Lung (tissue), 12 donors: Measurements from ENCODE around the gene MLLT3. TPM values are rescaled to one million over a fixed set of nuclear protein-coding genes. Genes with fewer than 3 reads are reported as not detected.
A peak's percentile ranks its signal among the peaks of the same experiment; 100 is the strongest.

ENCODE experiments used
- ATAC-seq: fragments of 200-7000 bp; cut with Tn5 transposase; one replicate; pipeline ENCODE4 v1.9.1; 2020; ENCODE audit warnings: moderate number of reproducible peaks; ENCODE audit not compliant: insufficient read depth, low FRiP score
- DNase-seq, 3 donors: peaks; one replicate each; pipeline ENCODE4 v3.0.0-alpha.2; 2013 to 2017
- H3K27ac ChIP-seq, 2 donors: one replicate each; pipeline ENCODE4 v1.5.1; 2013; ENCODE audit warnings: mild to moderate bottlenecking in 2 of 2, moderate library complexity in 2 of 2, control low read depth in 1 of 2, inconsistent platforms in 1 of 2, low read depth in 1 of 2, low read length in 1 of 2
- H3K27me3 ChIP-seq, 3 donors: one replicate each; pipeline ENCODE4 v1.5.1; 2013; ENCODE audit warnings: low read length in 2 of 3; ENCODE audit not compliant: control insufficient read depth in 3 of 3, insufficient read depth in 3 of 3
- H3K36me3 ChIP-seq, 4 donors: one replicate each; pipeline ENCODE4 v1.5.1; 2013; ENCODE audit warnings: low read length in 4 of 4, mild to moderate bottlenecking in 1 of 4, moderate library complexity in 1 of 4; ENCODE audit not compliant: control insufficient read depth in 4 of 4, insufficient read depth in 4 of 4
- H3K4me1 ChIP-seq, 5 donors: one replicate each; pipeline ENCODE4 v1.5.1; 2013; ENCODE audit warnings: low read length in 5 of 5, mild to moderate bottlenecking in 2 of 5, moderate library complexity in 1 of 5; ENCODE audit not compliant: control insufficient read depth in 5 of 5, insufficient read depth in 5 of 5
- H3K4me3 ChIP-seq: one replicate; pipeline ENCODE4 v1.5.1; 2013; ENCODE audit warnings: mild to moderate bottlenecking, control low read depth, moderate library complexity
- H3K9ac ChIP-seq, 2 donors: one replicate each; pipeline ENCODE4 v1.5.1; 2013; ENCODE audit warnings: low read length in 2 of 2, control low read depth in 1 of 2; ENCODE audit not compliant: insufficient read depth in 1 of 2
- H3K9me3 ChIP-seq, 4 donors: one replicate each; pipeline ENCODE4 v1.5.1; 2013; ENCODE audit warnings: low read length in 3 of 4, mild to moderate bottlenecking in 1 of 4, moderate library complexity in 1 of 4; ENCODE audit not compliant: control insufficient read depth in 4 of 4, insufficient read depth in 3 of 4
- CTCF ChIP-seq: IDR thresholded peaks from 2 replicates; pipeline ENCODE4 v1.5.1; 2012; ENCODE audit warnings: mild to moderate bottlenecking; ENCODE audit errors: control extremely low read depth, extremely low read depth
- WGBS, 2 donors: extraction: QIAGEN DNeasy Blood & Tissue Kit; methylation state at CpG; one replicate each; pipeline ENCODE4 v1.1.7; 2013; 5-methylcytosine and 5-hydroxymethylcytosine counted together
- polyA plus RNA-seq, 2 donors: library from polyadenylated mRNA; stranded (reverse); fragments of 200-250 nt; gene quantifications; one replicate each; pipeline ENCODE4 v1.2.1, GENCODE V29; 2013
- total RNA-seq, 2 donors: library from RNA; depleted of rRNA in 1 of 2; stranded (reverse); fragments of >200 nt in 1 of 2; gene quantifications; one replicate each; pipeline ENCODE4 v1.2.1, GENCODE V29; 2014 to 2021
- donor health status: control.
- donor health status: control.
- donor health status: Bipolar disorder and iron deficiency.
- donor health status: healthy.
- donor health status: DM: yes; HTN: yes; CAD: no.

MLLT3 gene
- total and polyA plus RNA-seq, 4 donors = 7.1 to 43.1 (median 13.7) TPM

- Histone ChIP-seq H3K4me3 (no peak overlapping the region), H3K9ac (peak overlapping the region in 1 of 2 donors; percentile 13), H3K4me1 (peaks cover 0 to 3% (median 0%) of the 10 kb centered on the region in 5 donors), H3K9me3 (no peaks in the 10 kb centered on the region), H3K27me3 (no peaks in the 10 kb centered on the region), H3K36me3 (no peaks in the 10 kb centered on the region), H3K27ac (no peak overlapping the region)
- ATAC-seq (no peak), DNase-seq (no peak)
- TF ChIP-seq CTCF = no peak
- WGBS, 2 donors = 85 to 86% methylated on average over 1 of the region's 1 CpG
Measured at GRCh38 chr9:20488691-20489090, 133.6 kb downstream of the MLLT3 start.

- Histone ChIP-seq H3K27ac (no peak overlapping the region), H3K4me3 (no peak overlapping the region), H3K9ac (no peak overlapping the region), H3K27me3 (no peaks in the 10 kb centered on the region), H3K9me3 (no peaks in the 10 kb centered on the region), H3K36me3 (no peaks in the 10 kb centered on the region), H3K4me1 (peaks cover 0 to 3% (median 0%) of the 10 kb centered on the region in 5 donors)
- no peak for TF ChIP-seq CTCF
- ATAC-seq (no peak), DNase-seq (no peak)
- 78 to 83% methylated on average over 4 of the region's 4 CpGs for WGBS, 2 donors
Measured at GRCh38 chr9:20486552-20486951, 135.7 kb downstream of the MLLT3 start.

GRCh38 chr9:20481437-20481836 lies 140.9 kb downstream of the MLLT3 start:
- no peak for DNase-seq
- WGBS, 2 donors = 97 to 98% methylated on average over 5 of the region's 5 CpGs
- no peak for TF ChIP-seq CTCF

GRCh38 chr9:20480249-20480648 lies 142.1 kb downstream of the MLLT3 start:
- WGBS, 2 donors = 88 to 90% methylated on average over 3 of the region's 3 CpGs
- H3K27ac ChIP-seq = no peak overlapping the region
- H3K4me3 ChIP-seq = no peak overlapping the region
- H3K9ac ChIP-seq = no peak overlapping the region
- no peak for ATAC-seq
- no peaks in the 10 kb centered on the region for H3K9me3 ChIP-seq
- H3K4me1 ChIP-seq = peaks cover 0 to 19% (median 0%) of the 10 kb centered on the region in 5 donors
- no peaks in the 10 kb centered on the region for H3K36me3 ChIP-seq
- no peak for TF ChIP-seq CTCF
- H3K27me3 ChIP-seq = no peaks in the 10 kb centered on the region
- no peak for DNase-seq

More at GRCh38 chr9:20481437-20481836, 140.9 kb downstream of the MLLT3 start:
- Histone ChIP-seq H3K27me3 (no peaks in the 10 kb centered on the region), H3K36me3 (no peaks in the 10 kb centered on the region), H3K9me3 (no peaks in the 10 kb centered on the region), H3K4me3 (no peak overlapping the region), H3K27ac (no peak overlapping the region), H3K9ac (no peak overlapping the region), H3K4me1 (peaks cover 0 to 19% (median 0%) of the 10 kb centered on the region in 5 donors)
- no peak for ATAC-seq
